Prostate gland (tissue), 2 donors: Measurements from ENCODE around the gene SEZ6L. TPM values are rescaled to one million over a fixed set of nuclear protein-coding genes. Genes with fewer than 3 reads are reported as not detected.

ENCODE experiments used
- DNase-seq: peaks from one replicate; pipeline ENCODE4 v3.0.0-alpha.2; 2019; ENCODE audit warnings: low spot score
- H3K27ac ChIP-seq, 2 donors: fragments of 200-600 bp; sonication (generic); 2 replicates each; pipeline ENCODE4 v1.5.1; 2017 to 2019
- H3K27me3 ChIP-seq: fragments of 200-600 bp; sonication (generic); replicated peaks from 2 replicates; pipeline ENCODE4 v1.5.1; 2019; ENCODE audit not compliant: insufficient read depth
- H3K36me3 ChIP-seq, 2 donors: fragments of 200-600 bp; sonication (generic); 1 replicate in 1 of 2; 2 replicates in 1 of 2; pipeline versions ENCODE4 v1.5.1 to v1.8.1; 2017 to 2019
- H3K4me1 ChIP-seq: fragments of 200-600 bp; sonication (generic); replicated peaks from 2 replicates; pipeline ENCODE4 v1.5.1; 2019
- H3K4me3 ChIP-seq, 2 donors: fragments of 200-600 bp; sonication (generic); 2 replicates each; pipeline ENCODE4 v1.5.1; 2017 to 2019
- H3K9me3 ChIP-seq: fragments of 200-600 bp; sonication (generic); 2 replicates; pipeline ENCODE4 v1.5.1; 2017
- POLR2A ChIP-seq: fragments of 450-650 bp; IDR thresholded peaks from one replicate; pipeline ENCODE4 v1.6.1; 2016; ENCODE audit warnings: antibody characterized with exemption, mild to moderate bottlenecking
- POLR2AphosphoS5 ChIP-seq: sonication (generic); formaldehyde crosslinking; IDR thresholded peaks from one replicate; pipeline ENCODE4 v1.6.1; 2017; ENCODE audit warnings: antibody characterized with exemption
- WGBS: methylation state at CpG from one replicate; pipeline ENCODE4 v1.1.5; 2018; 5-methylcytosine and 5-hydroxymethylcytosine counted together
- intact Hi-C: fragments of 100-400 bp; cut with DNase I; formaldehyde crosslinking; loops from one replicate; pipeline ENCODE4 v1.14.2; 2022
- total RNA-seq, 2 donors: library from RNA; depleted of rRNA; stranded (reverse); fragments of >200 nt; gene quantifications; one replicate each; pipeline ENCODE4 v1.1.0, GENCODE V29; 2016
- TF ChIP-seq, protein P1 (sequence below), 4 experiments: fragments of 200-600 bp in 2 of 4; fragments of 450-650 bp in 2 of 4; sonication (generic) in 2 of 4; IDR thresholded peaks; 1 replicate in 3 of 4; 2 replicates in 1 of 4; pipeline ENCODE4 v1.5.1; 2016 to 2019; ENCODE audit warnings: antibody characterized with exemption in 4 of 4, mild to moderate bottlenecking in 2 of 4, moderate library complexity in 2 of 4

SEZ6L gene
- total RNA-seq, 2 donors from 2014 or later, result 0.45 to 0.64 TPM

- no peaks in the 10 kb centered on the region for H3K4me1 ChIP-seq
- no peak overlapping the region for H3K27ac ChIP-seq
- no peak for TF ChIP-seq POLR2AphosphoS5
- TF ChIP-seq, protein P1, sequence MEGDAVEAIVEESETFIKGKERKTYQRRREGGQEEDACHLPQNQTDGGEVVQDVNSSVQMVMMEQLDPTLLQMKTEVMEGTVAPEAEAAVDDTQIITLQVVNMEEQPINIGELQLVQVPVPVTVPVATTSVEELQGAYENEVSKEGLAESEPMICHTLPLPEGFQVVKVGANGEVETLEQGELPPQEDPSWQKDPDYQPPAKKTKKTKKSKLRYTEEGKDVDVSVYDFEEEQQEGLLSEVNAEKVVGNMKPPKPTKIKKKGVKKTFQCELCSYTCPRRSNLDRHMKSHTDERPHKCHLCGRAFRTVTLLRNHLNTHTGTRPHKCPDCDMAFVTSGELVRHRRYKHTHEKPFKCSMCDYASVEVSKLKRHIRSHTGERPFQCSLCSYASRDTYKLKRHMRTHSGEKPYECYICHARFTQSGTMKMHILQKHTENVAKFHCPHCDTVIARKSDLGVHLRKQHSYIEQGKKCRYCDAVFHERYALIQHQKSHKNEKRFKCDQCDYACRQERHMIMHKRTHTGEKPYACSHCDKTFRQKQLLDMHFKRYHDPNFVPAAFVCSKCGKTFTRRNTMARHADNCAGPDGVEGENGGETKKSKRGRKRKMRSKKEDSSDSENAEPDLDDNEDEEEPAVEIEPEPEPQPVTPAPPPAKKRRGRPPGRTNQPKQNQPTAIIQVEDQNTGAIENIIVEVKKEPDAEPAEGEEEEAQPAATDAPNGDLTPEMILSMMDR (IDR thresholded peaks at IDR 0.05), result no peak
- TF ChIP-seq POLR2A, result no peak
- intact Hi-C loops, result no loop called here
- H3K4me3 ChIP-seq, result no peak overlapping the region
- no peaks in the 10 kb centered on the region for H3K36me3 ChIP-seq
- H3K9me3 ChIP-seq, result no peaks in the 10 kb centered on the region
- no peak for DNase-seq
- peaks cover 2% of the 10 kb centered on the region for H3K27me3 ChIP-seq
- 77% methylated on average over 11 of the region's 11 CpGs for WGBS
These were observed 153.1 kb downstream of the SEZ6L start for GRCh38 chr22:26322179-26322905.

DNA sequence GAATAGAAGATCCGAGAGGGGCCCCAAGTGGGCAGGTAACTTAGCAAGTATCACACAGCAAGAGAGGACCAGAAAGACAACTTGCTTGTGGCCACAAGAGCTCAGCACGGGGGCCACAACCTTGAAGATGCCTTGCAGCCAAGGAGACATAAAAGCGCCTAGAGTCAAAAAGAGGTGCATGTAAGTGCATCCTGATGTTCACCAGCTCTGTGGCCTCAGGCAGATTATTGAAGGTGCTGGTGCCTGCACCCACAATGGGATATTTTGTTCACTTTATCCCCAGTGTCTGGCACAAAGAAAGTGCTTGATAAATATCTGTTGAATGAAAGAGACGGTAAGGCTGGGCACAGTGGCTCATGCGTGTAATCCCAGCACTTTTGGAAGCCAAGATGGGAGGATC lies 153.8 kb downstream of the SEZ6L start:
- Histone ChIP-seq H3K4me3 (no peak overlapping the region), H3K36me3 (no peaks in the 10 kb centered on the region), H3K4me1 (no peaks in the 10 kb centered on the region), H3K9me3 (no peaks in the 10 kb centered on the region), H3K27me3 (peaks cover 2% of the 10 kb centered on the region), H3K27ac (no peak overlapping the region)
- DNase-seq, result no peak
- TF ChIP-seq, protein P1 (IDR thresholded peaks at IDR 0.05), result no peak
- TF ChIP-seq POLR2AphosphoS5 (no peak), POLR2A (no peak)
- 79% methylated on average over 5 of the region's 5 CpGs for WGBS
- intact Hi-C loops, result no loop called here

DNA sequence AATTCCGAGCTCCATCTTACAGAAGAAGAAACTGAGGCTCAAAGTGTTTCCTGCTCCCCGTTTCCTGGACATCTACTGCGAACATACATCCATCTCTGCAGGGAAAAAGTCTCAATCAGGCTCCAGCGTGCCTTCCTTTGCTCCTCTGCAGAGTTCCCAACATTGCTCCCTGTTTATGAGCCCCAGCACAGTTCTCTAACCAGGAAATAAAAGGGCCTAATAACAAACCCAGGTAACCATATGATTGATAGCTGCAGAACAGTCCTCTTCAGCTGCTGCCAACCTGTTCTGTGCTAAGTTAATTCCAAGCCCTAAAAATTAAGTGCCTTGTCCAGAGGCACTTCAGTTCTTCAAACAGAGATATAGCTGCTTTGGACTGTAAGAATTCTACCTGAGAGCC lies 154.9 kb downstream of the SEZ6L start:
- Histone ChIP-seq H3K9me3 (no peaks in the 10 kb centered on the region), H3K36me3 (no peaks in the 10 kb centered on the region), H3K27me3 (peaks cover 2% of the 10 kb centered on the region), H3K4me3 (no peak overlapping the region), H3K27ac (no peak overlapping the region), H3K4me1 (no peaks in the 10 kb centered on the region)
- TF ChIP-seq POLR2A, result no peak
- TF ChIP-seq, protein P1 (IDR thresholded peaks at IDR 0.05), result no peak
- TF ChIP-seq POLR2AphosphoS5, result no peak
- intact Hi-C loops, result no loop called here
- 80% methylated on average over 4 of the region's 4 CpGs for WGBS
- DNase-seq, result no peak

- intact Hi-C loops, result loop anchor here (5.0 kb wide), 1 partner anchor 548 kb away; no protein-coding TSS in a partner anchor
- no peaks in the 10 kb centered on the region for H3K4me1 ChIP-seq
- 61% methylated on average over 4 of the region's 4 CpGs for WGBS
- DNase-seq, result no peak
- no peak overlapping the region for H3K27ac ChIP-seq
- peaks cover 2% of the 10 kb centered on the region for H3K27me3 ChIP-seq
- H3K4me3 ChIP-seq, result no peak overlapping the region
- TF ChIP-seq POLR2AphosphoS5, result no peak
- no peak for TF ChIP-seq POLR2A
- TF ChIP-seq, protein P1 (IDR thresholded peaks at IDR 0.05), result no peak
- H3K36me3 ChIP-seq, result no peaks in the 10 kb centered on the region
- no peaks in the 10 kb centered on the region for H3K9me3 ChIP-seq
These were observed 156.4 kb downstream of the SEZ6L start for GRCh38 chr22:26325641-26326040.

- peaks cover 2% of the 10 kb centered on the region for H3K27me3 ChIP-seq
- no peaks in the 10 kb centered on the region for H3K36me3 ChIP-seq
- TF ChIP-seq POLR2A (no peak), POLR2AphosphoS5 (no peak)
- TF ChIP-seq, protein P1 (IDR thresholded peaks at IDR 0.05), result no peak
- H3K4me3 ChIP-seq, result no peak overlapping the region
- H3K27ac ChIP-seq, result no peak overlapping the region
- intact Hi-C loops, result loop anchor here (5.0 kb wide), 1 partner anchor 550 kb away; no protein-coding TSS in a partner anchor
- no peak for DNase-seq
- 40% methylated on average over 20 of the region's 20 CpGs for WGBS
- H3K4me1 ChIP-seq, result no peaks in the 10 kb centered on the region
- H3K9me3 ChIP-seq, result no peaks in the 10 kb centered on the region
These were observed 157.5 kb downstream of the SEZ6L start for GRCh38 chr22:26326803-26327202.
